ENCODE measurements around the gene TMEM52B. TPM values are rescaled to one million over a fixed set of nuclear protein-coding genes. Genes with fewer than 3 reads are reported as not detected.

TMEM52B gene
- polyA plus RNA-seq, 3 donors: 173 to 203 (median 186) TPM

GRCh38 chr12:10236720-10237119 is 57.9 kb downstream of the TMEM52B start:
- no peak for DNase-seq (ENCODE audit: low read depth in 3 of 3, low spot score in 2 of 3)

GRCh38 chr12:10238526-10238925 is 59.7 kb downstream of the TMEM52B start:
- no peak for DNase-seq (ENCODE audit: low read depth in 3 of 3, low spot score in 2 of 3)

GRCh38 chr12:10241290-10241689 is 62.5 kb downstream of the TMEM52B start:
- DNase-seq (ENCODE audit: low read depth in 3 of 3, low spot score in 2 of 3): no peak

Other genes starting within 250 kb of the TMEM52B start
- not detected for gene CLEC2A, start 246.7 kb upstream of the TMEM52B start, polyA plus RNA-seq (ENCODE audit: insufficient read length in 3 of 3)
- gene CLEC12A, start 207.6 kb upstream of the TMEM52B start, polyA plus RNA-seq (ENCODE audit: insufficient read length in 3 of 3): 1 to 10 TPM in 2 of 3 donors, under 1 TPM in 1; 0.47 to 1.1 (median 1.0) TPM
- 1 to 10 TPM in 2 of 3 donors, under 1 TPM in 1; 0.87 to 2.9 (median 1.3) TPM for gene CLEC1B, start 179.9 kb upstream of the TMEM52B start, polyA plus RNA-seq (ENCODE audit: insufficient read length in 3 of 3)
- gene CLEC12B, start 168.4 kb upstream of the TMEM52B start, polyA plus RNA-seq (ENCODE audit: insufficient read length in 3 of 3): under 1 TPM in 1 of 3 donors, not detected in 2; 0.19 TPM
- under 1 TPM; 0.21 to 0.51 (median 0.44) TPM for gene CLEC9A, start 148.3 kb upstream of the TMEM52B start, polyA plus RNA-seq (ENCODE audit: insufficient read length in 3 of 3)
- gene CLEC1A, start 80.0 kb upstream of the TMEM52B start, polyA plus RNA-seq (ENCODE audit: insufficient read length in 3 of 3): 1 to 10 TPM; 2.7 to 4.0 (median 3.2) TPM
- gene CLEC7A, start 48.8 kb upstream of the TMEM52B start, polyA plus RNA-seq (ENCODE audit: insufficient read length in 3 of 3): 1 to 10 TPM; 1.7 to 2.2 (median 2.1) TPM
- 1 to 10 TPM; 1.1 to 1.4 (median 1.2) TPM for gene OLR1, start 6.9 kb upstream of the TMEM52B start, polyA plus RNA-seq (ENCODE audit: insufficient read length in 3 of 3)
- 10 to 100 TPM; 73.3 to 91.9 (median 84.5) TPM for gene GABARAPL1, start 33.8 kb downstream of the TMEM52B start, polyA plus RNA-seq (ENCODE audit: insufficient read length in 3 of 3)
- gene KLRD1, start 128.8 kb downstream of the TMEM52B start, polyA plus RNA-seq (ENCODE audit: insufficient read length in 3 of 3): under 1 TPM; 0.47 to 0.80 (median 0.64) TPM
- gene KLRK1, start 211.0 kb downstream of the TMEM52B start, polyA plus RNA-seq (ENCODE audit: insufficient read length in 3 of 3): under 1 TPM; 0.23 to 0.87 (median 0.46) TPM
- not detected for gene KLRC4, start 230.7 kb downstream of the TMEM52B start, polyA plus RNA-seq (ENCODE audit: insufficient read length in 3 of 3)
- under 1 TPM; 0.18 to 0.47 (median 0.20) TPM for gene KLRC3, start 241.6 kb downstream of the TMEM52B start, polyA plus RNA-seq (ENCODE audit: insufficient read length in 3 of 3)

Measured in right renal cortex interstitium (tissue), 3 donors.